Upper lobe of left lung (tissue), 4 donors: ENCODE measurements around the gene BOC.

Experiments
- POLR2A ChIP-seq, 4 donors: fragments of 450-650 bp; IDR thresholded peaks; one replicate each; pipeline ENCODE4 v1.5.1; 2016 to 2017; ENCODE audit warnings: antibody characterized with exemption in 4 of 4, mild to moderate bottlenecking in 2 of 4
- POLR2AphosphoS5 ChIP-seq, 2 donors: sonication (generic); formaldehyde crosslinking; IDR thresholded peaks; one replicate each; pipeline ENCODE4 v1.5.1; 2017; ENCODE audit warnings: antibody characterized with exemption in 2 of 2
- TF ChIP-seq, protein P1 (sequence below), 6 experiments: fragments of 450-650 bp in 4 of 6; fragments of 200-600 bp in 2 of 6; sonication (generic) in 2 of 6; IDR thresholded peaks; one replicate each; pipeline ENCODE4 v1.5.1; 2016 to 2019; ENCODE audit warnings: antibody characterized with exemption in 6 of 6

DNA sequence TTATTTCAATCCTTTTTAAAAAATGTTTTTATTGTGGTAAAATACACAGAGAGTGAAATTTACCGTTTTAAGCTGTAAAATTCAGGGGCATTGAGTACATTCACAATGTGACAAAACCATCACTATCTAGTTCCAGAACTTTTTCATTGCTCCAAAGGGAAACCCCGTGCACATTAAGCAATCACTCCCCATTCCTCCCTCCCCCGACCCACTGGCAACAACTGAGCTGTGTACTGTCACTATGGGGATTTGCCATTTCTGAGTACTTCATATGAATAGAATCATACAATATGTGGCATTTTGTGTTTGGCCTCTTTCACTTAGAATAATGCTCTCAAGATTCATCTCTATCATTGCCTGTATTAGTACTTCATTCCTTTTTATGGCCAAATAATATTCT, 45.5 kb upstream of the BOC start:
- TF ChIP-seq, protein P1, sequence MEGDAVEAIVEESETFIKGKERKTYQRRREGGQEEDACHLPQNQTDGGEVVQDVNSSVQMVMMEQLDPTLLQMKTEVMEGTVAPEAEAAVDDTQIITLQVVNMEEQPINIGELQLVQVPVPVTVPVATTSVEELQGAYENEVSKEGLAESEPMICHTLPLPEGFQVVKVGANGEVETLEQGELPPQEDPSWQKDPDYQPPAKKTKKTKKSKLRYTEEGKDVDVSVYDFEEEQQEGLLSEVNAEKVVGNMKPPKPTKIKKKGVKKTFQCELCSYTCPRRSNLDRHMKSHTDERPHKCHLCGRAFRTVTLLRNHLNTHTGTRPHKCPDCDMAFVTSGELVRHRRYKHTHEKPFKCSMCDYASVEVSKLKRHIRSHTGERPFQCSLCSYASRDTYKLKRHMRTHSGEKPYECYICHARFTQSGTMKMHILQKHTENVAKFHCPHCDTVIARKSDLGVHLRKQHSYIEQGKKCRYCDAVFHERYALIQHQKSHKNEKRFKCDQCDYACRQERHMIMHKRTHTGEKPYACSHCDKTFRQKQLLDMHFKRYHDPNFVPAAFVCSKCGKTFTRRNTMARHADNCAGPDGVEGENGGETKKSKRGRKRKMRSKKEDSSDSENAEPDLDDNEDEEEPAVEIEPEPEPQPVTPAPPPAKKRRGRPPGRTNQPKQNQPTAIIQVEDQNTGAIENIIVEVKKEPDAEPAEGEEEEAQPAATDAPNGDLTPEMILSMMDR (IDR thresholded peaks at IDR 0.05): no peak
- TF ChIP-seq POLR2A (IDR thresholded peaks at IDR 0.05) (no peak), POLR2AphosphoS5 (IDR thresholded peaks at IDR 0.05) (no peak)
